Heart left ventricle (tissue), 16 donors: Measurements from ENCODE around the gene PMM2. TPM values are rescaled to one million over a fixed set of nuclear protein-coding genes. Genes with fewer than 3 reads are reported as not detected.
"Not testable (repeated sequence)": the region's sequence is repeated elsewhere in the genome, so short reads cannot be mapped to it uniquely, and the experiment has no call there.

Experiments used
- ATAC-seq, 4 donors: fragments of 200-7000 bp; cut with Tn5 transposase; one replicate each; pipeline ENCODE4 v1.9.1; 2020 to 2022; ENCODE audit warnings: moderate library complexity in 4 of 4, mild to moderate bottlenecking in 3 of 4, moderate number of reproducible peaks in 1 of 4
- DNase-seq, 5 donors: peaks; one replicate each; pipeline ENCODE4 v3.0.0-alpha.2; 2020
- H3K27ac ChIP-seq, 12 donors: fragments of 200-600 bp; sonication (generic) in 4 of 12; one replicate each; pipeline versions ENCODE4 v1.5.0 to v1.8.0; 2016 to 2022; ENCODE audit warnings: mild to moderate bottlenecking in 2 of 12
- H3K27me3 ChIP-seq, 9 donors: fragments of 200-600 bp; sonication (generic) in 2 of 9; one replicate each; pipeline versions ENCODE4 v1.5.1 to v1.8.0; 2016 to 2022; ENCODE audit warnings: mild to moderate bottlenecking in 3 of 9
- H3K36me3 ChIP-seq, 9 donors: fragments of 200-600 bp; sonication (generic) in 2 of 9; one replicate each; pipeline versions ENCODE4 v1.5.0 to v1.8.0; 2018 to 2022; ENCODE audit warnings: mild to moderate bottlenecking in 2 of 9
- H3K4me1 ChIP-seq, 12 donors: fragments of 200-600 bp; sonication (generic) in 4 of 12; one replicate each; pipeline versions ENCODE4 v1.5.0 to v1.8.0; 2016 to 2022; ENCODE audit warnings: mild to moderate bottlenecking in 3 of 12
- H3K4me3 ChIP-seq, 12 donors: fragments of 200-600 bp; sonication (generic) in 4 of 12; one replicate each; pipeline versions ENCODE4 v1.5.0 to v1.8.0; 2017 to 2022; ENCODE audit warnings: mild to moderate bottlenecking in 9 of 12, moderate library complexity in 4 of 12
- H3K9me3 ChIP-seq, 12 donors: fragments of 200-600 bp; sonication (generic) in 4 of 12; one replicate each; pipeline versions ENCODE4 v1.5.0 to v1.8.0; 2016 to 2022; ENCODE audit warnings: mild to moderate bottlenecking in 1 of 12
- POLR2A ChIP-seq, 2 donors: fragments of 450-650 bp; IDR thresholded peaks; one replicate each; pipeline ENCODE4 v1.6.1; 2017; ENCODE audit warnings: antibody characterized with exemption in 2 of 2, mild to moderate bottlenecking in 2 of 2, moderate library complexity in 2 of 2
- WGBS, 4 donors: extraction: QIAGEN DNeasy Blood & Tissue Kit in 2 of 4; methylation state at CpG; one replicate each; pipeline versions ENCODE4 v1.1.5 to v1.1.7; 2013 to 2018; 5-methylcytosine and 5-hydroxymethylcytosine counted together
- intact Hi-C, 10 donors: fragments of 100-400 bp; cut with DNase I; formaldehyde crosslinking; loops; one replicate each; pipeline versions ENCODE4 v1.11.1 to v1.14.2; 2022
- polyA plus RNA-seq, 2 donors: library from polyadenylated mRNA; stranded (reverse); fragments of 200-250 nt; gene quantifications; one replicate each; pipeline ENCODE4 v1.2.3, GENCODE V29; 2013
- total RNA-seq, 9 donors: library from RNA; depleted of rRNA in 2 of 9; stranded (reverse); fragments of >200 nt in 2 of 9; fragmentation: NEBNext Ultra II Directional in 3 of 9; extraction: Animal tissue kit (Norgen Biotek cat#: 25700) in 3 of 9; gene quantifications; one replicate each; pipeline versions ENCODE4 v1.1.0 to v1.2.4, GENCODE V29; 2016 to 2023
- TF ChIP-seq, protein P1 (sequence below), 12 donors: fragments of 200-600 bp; sonication (generic) in 4 of 12; IDR thresholded peaks; one replicate each; pipeline versions ENCODE4 v1.5.0 to v1.8.0; 2018 to 2022; ENCODE audit warnings: antibody characterized with exemption in 12 of 12, mild to moderate bottlenecking in 5 of 12
- donor health status: ischemic (EF 13 %, LVEDD 7.1; RV severe dilation, severe dysfunction).
- donor health status: healthy with polysubstance abuse.
- donor health status: DM: no; HTN: yes; CAD: no.
- donor health status: DM: no; HTN: no; CAD: no.
- donor health status: ischemic (EF 25% LVEDD 6.9; RV normal size, moderate dysfunction).
- donor health status: ischemic (EF 25% LVEDD 5.7; RV mildly dilated, moderate dysfunction).
- donor health status: healthy.
- donor health status: DM: yes; HTN: yes; CAD: no.
- donor health status: ischemic (EF 35%, LVEDD 5.7; RV mildly dilated, moderate dysfunction).
- donor health status: nonischemic (EF 11% LVEDD 7.7; RV severe dilation, severe dysfunction).
- donor health status: DM: yes; HTN: yes; CAD: no.
- donor health status: PGD.
- donor health status: ischemic (EF 29% LVEDD 5.4; RV normal size, mild dysfunction).
- donor health status: nonischemic (EF 23%, LVEDD 6.1; RV moderate dilation, normal function).

PMM2 gene
- total and polyA plus RNA-seq, 11 donors, result 9.8 to 29.4 (median 13.4) TPM

DNA sequence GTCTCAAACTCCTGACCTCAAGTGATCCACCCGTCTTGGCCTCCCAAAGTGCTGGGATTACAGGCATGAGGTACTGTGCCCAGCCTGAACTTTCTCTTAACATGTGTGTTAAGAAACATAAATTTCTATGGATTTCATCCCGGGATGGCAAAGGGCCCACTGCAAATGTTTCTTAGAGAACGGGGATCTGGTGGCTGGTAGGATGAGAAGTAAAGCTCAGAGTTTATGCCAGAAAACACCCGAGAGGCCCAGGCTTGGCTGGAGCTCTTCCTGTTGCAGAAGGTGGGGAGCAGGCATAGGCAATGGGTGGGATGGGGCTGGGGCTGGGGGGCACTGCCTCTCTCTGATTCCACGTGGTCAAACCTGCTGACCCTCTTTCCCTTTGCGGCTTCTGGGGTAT, 76.7 kb downstream of the PMM2 start:
- Histone ChIP-seq H3K36me3 (no peaks in the 10 kb centered on the region), H3K9me3 (no peaks in the 10 kb centered on the region), H3K27ac (no peak overlapping the region), H3K4me3 (no peak overlapping the region), H3K27me3 (no peaks in the 10 kb centered on the region), H3K4me1 (peaks cover 0 to 19% (median 2%) of the 10 kb centered on the region in 12 donors)
- intact Hi-C loops, result loop anchor here in 1 of 10 donors (5.0 kb wide), 1 partner anchor 77 kb away; the partner anchor contains the start of genes PMM2 and TMEM186
- no peak for DNase-seq
- 65 to 73% (median 71%) methylated on average over 6 of the region's 6 CpGs for WGBS, 4 donors
- TF ChIP-seq, protein P1, sequence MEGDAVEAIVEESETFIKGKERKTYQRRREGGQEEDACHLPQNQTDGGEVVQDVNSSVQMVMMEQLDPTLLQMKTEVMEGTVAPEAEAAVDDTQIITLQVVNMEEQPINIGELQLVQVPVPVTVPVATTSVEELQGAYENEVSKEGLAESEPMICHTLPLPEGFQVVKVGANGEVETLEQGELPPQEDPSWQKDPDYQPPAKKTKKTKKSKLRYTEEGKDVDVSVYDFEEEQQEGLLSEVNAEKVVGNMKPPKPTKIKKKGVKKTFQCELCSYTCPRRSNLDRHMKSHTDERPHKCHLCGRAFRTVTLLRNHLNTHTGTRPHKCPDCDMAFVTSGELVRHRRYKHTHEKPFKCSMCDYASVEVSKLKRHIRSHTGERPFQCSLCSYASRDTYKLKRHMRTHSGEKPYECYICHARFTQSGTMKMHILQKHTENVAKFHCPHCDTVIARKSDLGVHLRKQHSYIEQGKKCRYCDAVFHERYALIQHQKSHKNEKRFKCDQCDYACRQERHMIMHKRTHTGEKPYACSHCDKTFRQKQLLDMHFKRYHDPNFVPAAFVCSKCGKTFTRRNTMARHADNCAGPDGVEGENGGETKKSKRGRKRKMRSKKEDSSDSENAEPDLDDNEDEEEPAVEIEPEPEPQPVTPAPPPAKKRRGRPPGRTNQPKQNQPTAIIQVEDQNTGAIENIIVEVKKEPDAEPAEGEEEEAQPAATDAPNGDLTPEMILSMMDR (IDR thresholded peaks at IDR 0.05), result no peak
- no peak for TF ChIP-seq POLR2A (IDR thresholded peaks at IDR 0.05)
- no peak for ATAC-seq

DNA sequence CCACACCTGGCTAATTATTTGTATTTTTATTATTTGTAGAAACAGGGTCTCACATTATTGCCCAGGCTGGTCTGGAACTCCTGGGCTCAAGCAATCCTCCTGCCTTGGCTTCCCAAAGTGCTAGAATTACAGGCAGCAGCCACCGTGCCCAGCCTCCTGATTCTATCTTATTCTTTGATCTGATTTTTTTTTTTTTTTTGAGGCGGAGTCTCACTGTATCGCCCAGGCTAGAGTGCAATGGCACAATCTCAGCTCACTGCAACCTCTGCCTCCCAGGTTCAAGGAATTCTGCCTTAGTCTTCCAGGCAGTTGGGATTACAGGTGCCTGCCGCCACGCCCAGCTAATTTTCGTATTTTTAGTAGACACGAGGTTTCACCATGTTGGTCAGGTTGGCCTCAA, 77.7 kb downstream of the PMM2 start:
- not testable (repeated sequence) for H3K4me3 ChIP-seq, DNase-seq, H3K9me3 ChIP-seq, H3K36me3 ChIP-seq, H3K27me3 ChIP-seq, ATAC-seq, H3K27ac ChIP-seq
- intact Hi-C loops, result loop anchor here in 1 of 10 donors (5.0 kb wide), 1 partner anchor 78 kb away; the partner anchor contains the start of genes PMM2 and TMEM186
- WGBS, 4 donors, result 74 to 87% (median 82%) methylated on average over 7 of the region's 7 CpGs
- peaks cover 0 to 14% (median 0%) of the 10 kb centered on the region in 12 donors for H3K4me1 ChIP-seq

DNA sequence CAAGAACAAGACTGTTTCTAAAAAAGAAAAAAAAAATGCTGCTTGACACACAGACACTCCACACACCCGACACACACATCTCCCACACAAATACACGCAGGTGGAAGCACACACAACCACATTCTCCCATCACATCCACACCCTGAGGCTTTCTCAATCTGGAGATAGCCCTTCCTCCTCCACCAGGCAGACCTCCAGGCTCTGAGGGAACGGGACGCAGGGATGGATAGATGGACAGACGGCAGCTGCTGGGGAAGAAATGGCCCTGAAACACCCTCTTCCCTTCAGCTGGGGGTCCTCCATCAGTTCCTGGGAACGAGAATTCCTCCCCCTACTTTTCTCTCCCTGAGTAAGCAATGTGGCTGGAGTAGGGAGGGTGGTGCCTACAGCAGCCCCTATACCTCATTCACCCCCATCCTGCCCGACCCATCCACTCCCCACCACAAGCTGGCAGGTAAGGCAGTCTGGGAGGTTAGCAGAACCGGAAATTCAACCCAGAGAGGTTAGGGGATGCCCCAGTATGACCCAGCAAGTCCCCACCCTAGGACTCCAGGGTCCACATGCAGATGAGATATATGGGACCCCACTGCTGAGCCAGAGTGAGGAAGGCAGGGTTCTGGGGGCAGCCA, 80.4 kb downstream of the PMM2 start:
- peak in 1 of 5 donors; percentile 19 for DNase-seq
- ATAC-seq, result no peak
- Histone ChIP-seq H3K27me3 (no peaks in the 10 kb centered on the region), H3K4me1 (peaks cover 0 to 4% (median 0%) of the 10 kb centered on the region in 12 donors), H3K4me3 (no peak overlapping the region), H3K9me3 (no peaks in the 10 kb centered on the region), H3K27ac (no peak overlapping the region), H3K36me3 (no peaks in the 10 kb centered on the region)
- no peak for TF ChIP-seq POLR2A (IDR thresholded peaks at IDR 0.05)
- TF ChIP-seq, protein P1 (IDR thresholded peaks at IDR 0.05), result no peak
- WGBS, 4 donors, result 67 to 75% (median 68%) methylated on average over 8 of the region's 8 CpGs
- intact Hi-C loops, result loop anchor here in 1 of 10 donors (5.0 kb wide), 1 partner anchor 81 kb away; the partner anchor contains the start of genes PMM2 and TMEM186

DNA sequence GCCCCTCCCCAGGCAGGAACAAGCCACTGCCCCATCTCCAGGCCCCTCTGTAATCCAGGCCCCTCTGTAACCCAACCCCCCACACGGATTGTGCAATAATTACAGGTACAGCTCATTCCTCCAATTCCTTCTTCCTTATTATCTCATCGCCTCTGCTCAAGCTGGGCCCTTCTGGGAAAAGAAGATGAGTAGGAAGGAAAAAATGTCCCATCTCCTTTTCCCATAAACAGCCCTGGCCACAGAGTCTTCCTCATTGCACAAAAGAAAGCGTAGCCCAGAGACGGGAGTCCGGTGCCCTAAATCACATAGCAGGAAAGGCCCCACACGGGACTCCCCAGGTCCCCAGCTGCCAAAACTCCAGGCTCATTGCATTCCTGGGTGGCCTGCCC, 80.9 kb downstream of the PMM2 start:
- intact Hi-C loops, result loop anchor here in 1 of 10 donors (5.0 kb wide), 1 partner anchor 81 kb away; the partner anchor contains the start of genes PMM2 and TMEM186
- H3K4me1 ChIP-seq, result peaks cover 0 to 4% (median 0%) of the 10 kb centered on the region in 12 donors
- H3K27me3 ChIP-seq, result no peaks in the 10 kb centered on the region
- 74 to 77% (median 76%) methylated on average over 6 of the region's 6 CpGs for WGBS, 4 donors
- H3K4me3 ChIP-seq, result no peak overlapping the region
- DNase-seq (peak in 1 of 5 donors; percentile 35), ATAC-seq (no peak)
- no peaks in the 10 kb centered on the region for H3K9me3 ChIP-seq
- TF ChIP-seq, protein P1 (IDR thresholded peaks at IDR 0.05), result no peak
- TF ChIP-seq POLR2A (IDR thresholded peaks at IDR 0.05), result no peak
- H3K36me3 ChIP-seq, result no peaks in the 10 kb centered on the region
- H3K27ac ChIP-seq, result no peak overlapping the region
